CD4-positive, alpha-beta memory T cell (primary cell): Measurements from ENCODE around the gene BCL2L12. TPM values are rescaled to one million over a fixed set of nuclear protein-coding genes. Genes with fewer than 3 reads are reported as not detected.

Experiments
- CTCF ChIA-PET: fragments of 350-600 bp; sonication (Branson Sonifier 250); formaldehyde crosslinking; loops from one replicate; lab custom pipeline; 2021; ENCODE audit warnings: inconsistent platforms; ENCODE audit not compliant: partially characterized antibody; lab: Charles Lee
- POLR2A ChIA-PET: fragments of 350-600 bp; sonication (Branson Sonifier 250); formaldehyde crosslinking; loops from one replicate; lab custom pipeline; 2021; ENCODE audit not compliant: partially characterized antibody; lab: Charles Lee
- DNase-seq, 5 donors: peaks; one replicate each; pipeline versions ENCODE4 v3.0.0 to v3.0.0-alpha.2; 2020 to 2022; ENCODE audit warnings: mixed read lengths in 1 of 5
- H3K27ac ChIP-seq: one replicate; pipeline ENCODE4 v1.7.0; 2013; ENCODE audit warnings: low read depth, low read length
- H3K27me3 ChIP-seq: 2 replicates; pipeline ENCODE4 v1.7.0; 2013; ENCODE audit warnings: mild to moderate bottlenecking, low read length, moderate library complexity; ENCODE audit not compliant: insufficient read depth
- H3K36me3 ChIP-seq: 2 replicates; pipeline ENCODE4 v1.7.0; 2013; ENCODE audit warnings: mild to moderate bottlenecking, low read length, moderate library complexity; ENCODE audit not compliant: insufficient read depth
- H3K4me1 ChIP-seq: 2 replicates; pipeline ENCODE4 v1.7.0; 2013; ENCODE audit warnings: mild to moderate bottlenecking, low read length, moderate library complexity; ENCODE audit not compliant: insufficient read depth
- H3K4me3 ChIP-seq, 2 donors: one replicate each; pipeline ENCODE4 v1.7.0; 2013; ENCODE audit warnings: low read length in 2 of 2, mild to moderate bottlenecking in 1 of 2
- H3K9me3 ChIP-seq, 2 donors: one replicate each; pipeline ENCODE4 v1.7.0; 2013; ENCODE audit warnings: low read length in 2 of 2, control low read depth in 1 of 2; ENCODE audit not compliant: control insufficient read depth in 1 of 2
- H3K27ac Mint-ChIP-seq, 7 donors: one replicate each; pipeline ENCODE4 v1.8.0; 2020 to 2021; ENCODE audit warnings: mixed read lengths in 7 of 7, mild to moderate bottlenecking in 6 of 7, inconsistent platforms in 3 of 7, moderate library complexity in 3 of 7
- H3K27me3 Mint-ChIP-seq, 2 donors: one replicate each; pipeline ENCODE4 v1.8.0; 2020 to 2021; ENCODE audit warnings: mixed read lengths in 2 of 2
- H3K36me3 Mint-ChIP-seq, 2 donors: one replicate each; pipeline ENCODE4 v1.8.0; 2020 to 2021; ENCODE audit warnings: mixed read lengths in 2 of 2, inconsistent platforms in 1 of 2, mild to moderate bottlenecking in 1 of 2
- H3K4me1 Mint-ChIP-seq, 4 donors: one replicate each; pipeline ENCODE4 v1.8.0; 2020 to 2021; ENCODE audit warnings: mixed read lengths in 4 of 4, mild to moderate bottlenecking in 1 of 4
- H3K4me3 Mint-ChIP-seq, 8 donors: one replicate each; pipeline ENCODE4 v1.8.0; 2020 to 2021; ENCODE audit warnings: mixed read lengths in 8 of 8, mild to moderate bottlenecking in 7 of 8, moderate library complexity in 6 of 8, inconsistent platforms in 3 of 8
- H3K9me3 Mint-ChIP-seq, 8 donors: one replicate each; pipeline ENCODE4 v1.8.0; 2020 to 2021; ENCODE audit warnings: mixed read lengths in 8 of 8, mild to moderate bottlenecking in 5 of 8, inconsistent platforms in 3 of 8, moderate library complexity in 1 of 8
- intact Hi-C: fragments of 100-400 bp; cut with micrococcal nuclease; formaldehyde crosslinking; loops from one replicate; pipeline ENCODE4 v1.15.1; 2023
- polyA plus RNA-seq, 2 donors: library from polyadenylated mRNA; unstranded; fragments of 300-500 nt; fragmentation: Illumina TruSeq; gene quantifications; one replicate each; pipeline ENCODE4 v1.2.3, GENCODE V29; 2021
- total RNA-seq, 2 experiments: library from RNA; stranded (reverse); gene quantifications; one replicate each; pipeline ENCODE4 v1.2.3, GENCODE V29; 2021

Gene BCL2L12
- total and polyA plus RNA-seq, 4 experiments from 2014 or later: 16.3 to 22.1 (median 19.5) TPM

DNA sequence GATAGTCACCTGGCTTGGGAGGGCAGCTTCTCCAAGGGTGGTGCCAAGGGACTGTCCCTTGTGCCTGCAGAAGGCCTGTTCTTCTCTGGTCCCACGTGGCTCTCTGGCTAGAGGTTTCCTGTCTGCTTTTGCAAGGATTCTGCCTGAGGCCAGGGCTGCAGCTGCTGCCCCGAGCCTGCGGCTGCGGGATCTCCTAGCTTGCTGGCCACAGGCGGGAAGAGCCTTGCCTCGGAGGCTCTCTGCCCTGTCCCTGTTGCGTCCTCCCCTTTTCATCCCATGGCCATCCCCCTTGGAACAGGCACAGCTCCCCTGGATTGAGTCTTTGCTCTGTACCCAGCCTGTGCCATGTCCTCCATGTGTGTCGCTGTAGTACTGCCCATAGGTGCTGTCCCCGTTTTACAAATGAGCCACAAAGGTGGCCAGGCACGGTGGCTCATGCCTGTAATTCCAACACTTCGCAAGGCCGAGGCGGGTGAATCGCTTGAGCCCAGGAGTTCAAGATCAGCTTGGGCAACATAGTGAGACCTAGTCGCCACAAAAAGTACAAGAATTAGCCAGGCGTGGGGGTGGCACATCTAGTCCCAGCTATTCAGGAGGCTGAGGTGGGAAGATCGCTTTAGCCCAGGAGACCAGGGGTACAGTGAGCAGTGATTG is 9.2 kb upstream of the BCL2L12 start:
- Mint-ChIP-seq H3K4me1 (peaks cover 2 to 21% (median 9%) of the 10 kb centered on the region in 4 donors), H3K27me3 (no peaks in the 10 kb centered on the region), H3K36me3 (peaks cover 16 to 54% of the 10 kb centered on the region in 2 donors), H3K9me3 (no peaks in the 10 kb centered on the region), H3K27ac (peak overlapping the region in 4 of 7 donors; percentile 18 to 81 (median 44)), H3K4me3 (no peak overlapping the region)
- CTCF ChIA-PET: interaction anchor here (2.8 kb wide), 1 partner anchor 16 kb away, joined by 7 read pairs; no protein-coding TSS in a partner anchor
- POLR2A ChIA-PET: interaction anchor here (1.5 to 5.5 kb wide), 4 partner anchors 8 to 16 kb away, joined by 4 to 30 read pairs (median 9); partner anchors contain the start of genes BCL2L12, IRF3, RRAS and SCAF1
- peaks cover 6% of the 10 kb centered on the region for H3K4me1 ChIP-seq
- no peak overlapping the region for H3K27ac ChIP-seq
- no peaks in the 10 kb centered on the region for H3K9me3 ChIP-seq
- H3K4me3 ChIP-seq: no peak overlapping the region
- H3K36me3 ChIP-seq: peaks cover 74% of the 10 kb centered on the region
- intact Hi-C loops: no loop called here
- DNase-seq: peak in 1 of 5 donors; percentile 24
- no peaks in the 10 kb centered on the region for H3K27me3 ChIP-seq

DNA sequence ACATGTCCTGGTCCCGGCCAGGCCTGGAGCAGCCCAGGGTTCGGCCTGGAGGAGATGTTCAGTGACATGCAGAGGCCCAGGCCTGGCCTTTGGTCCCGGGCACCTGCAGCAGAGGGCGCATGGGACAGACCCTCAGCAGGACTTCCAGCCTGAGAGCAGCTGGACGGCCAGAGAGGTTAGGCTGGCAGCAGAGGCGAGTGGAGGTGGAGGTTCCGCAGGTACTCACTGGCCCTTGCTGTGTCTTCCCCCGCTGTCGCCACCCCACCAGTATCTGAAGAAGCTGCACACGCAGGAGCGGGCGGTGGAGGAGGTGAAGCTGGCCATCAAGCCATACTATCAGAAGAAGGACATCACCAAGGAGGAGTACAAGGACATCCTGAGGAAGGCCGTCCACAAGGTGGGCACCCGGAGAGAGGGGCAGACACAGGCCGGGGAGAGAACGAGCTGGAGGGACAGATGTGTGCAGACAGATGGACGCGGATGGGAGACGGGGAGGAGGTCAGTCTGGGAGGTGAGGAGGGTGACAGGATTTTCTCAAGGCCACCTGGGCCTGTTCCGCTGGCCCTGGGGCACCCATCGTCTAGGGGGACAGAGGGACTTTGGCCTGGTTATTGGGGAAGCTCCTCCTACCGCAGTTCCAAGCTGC is 8.1 kb upstream of the BCL2L12 start:
- Mint-ChIP-seq H3K27me3 (no peaks in the 10 kb centered on the region), H3K4me3 (no peak overlapping the region), H3K9me3 (no peaks in the 10 kb centered on the region), H3K36me3 (peaks cover 16 to 58% of the 10 kb centered on the region in 2 donors), H3K27ac (peak overlapping the region in 4 of 7 donors; percentile 23 to 78 (median 72)), H3K4me1 (peaks cover 3 to 30% (median 10%) of the 10 kb centered on the region in 4 donors)
- CTCF ChIA-PET: no interaction called here
- intact Hi-C loops: no loop called here
- H3K27me3 ChIP-seq: no peaks in the 10 kb centered on the region
- no peak overlapping the region for H3K27ac ChIP-seq
- H3K4me1 ChIP-seq: peaks cover 14% of the 10 kb centered on the region
- no peak overlapping the region for H3K4me3 ChIP-seq
- H3K36me3 ChIP-seq: peaks cover 82% of the 10 kb centered on the region
- POLR2A ChIA-PET: interaction anchor here (2.1 to 5.5 kb wide), 3 partner anchors 7 to 18 kb away, joined by 8 to 30 read pairs (median 10); partner anchors contain the start of genes BCL2L12, IRF3, RRAS and SCAF1
- peak in 1 of 5 donors; percentile 33 for DNase-seq
- H3K9me3 ChIP-seq: no peaks in the 10 kb centered on the region

DNA sequence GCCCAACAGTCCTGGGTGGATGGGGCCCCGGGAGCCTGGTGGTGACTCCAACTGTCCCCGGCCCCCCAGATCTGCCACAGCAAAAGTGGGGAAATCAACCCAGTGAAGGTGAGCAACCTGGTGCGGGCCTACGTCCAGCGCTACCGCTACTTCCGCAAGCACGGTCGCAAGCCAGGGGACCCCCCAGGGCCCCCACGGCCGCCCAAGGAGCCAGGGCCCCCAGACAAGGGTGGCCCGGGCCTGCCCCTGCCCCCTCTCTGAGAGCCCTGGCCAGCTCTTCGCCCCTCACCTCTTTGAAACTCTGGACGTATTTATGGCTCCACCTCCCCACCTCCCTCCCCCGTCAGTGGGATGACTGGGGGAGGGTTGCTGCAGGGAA is 7.6 kb upstream of the BCL2L12 start:
- H3K27me3 Mint-ChIP-seq: no peaks in the 10 kb centered on the region
- peaks cover 87% of the 10 kb centered on the region for H3K36me3 ChIP-seq
- POLR2A ChIA-PET: interaction anchor here (1.1 to 11.0 kb wide), 4 partner anchors 10 to 19 kb away, joined by 4 to 125 read pairs (median 9); partner anchors contain the start of genes PRMT1, RRAS and SCAF1
- H3K4me3 Mint-ChIP-seq: no peak overlapping the region
- H3K27me3 ChIP-seq: no peaks in the 10 kb centered on the region
- CTCF ChIA-PET: no interaction called here
- no peaks in the 10 kb centered on the region for H3K9me3 ChIP-seq
- intact Hi-C loops: no loop called here
- peaks cover 16 to 55% of the 10 kb centered on the region in 2 donors for H3K36me3 Mint-ChIP-seq
- H3K4me1 ChIP-seq: peaks cover 19% of the 10 kb centered on the region
- H3K27ac Mint-ChIP-seq: no peak overlapping the region
- H3K9me3 Mint-ChIP-seq: no peaks in the 10 kb centered on the region
- no peak for DNase-seq
- no peak overlapping the region for H3K27ac ChIP-seq
- no peak overlapping the region for H3K4me3 ChIP-seq
- peaks cover 8 to 35% (median 14%) of the 10 kb centered on the region in 4 donors for H3K4me1 Mint-ChIP-seq

DNA sequence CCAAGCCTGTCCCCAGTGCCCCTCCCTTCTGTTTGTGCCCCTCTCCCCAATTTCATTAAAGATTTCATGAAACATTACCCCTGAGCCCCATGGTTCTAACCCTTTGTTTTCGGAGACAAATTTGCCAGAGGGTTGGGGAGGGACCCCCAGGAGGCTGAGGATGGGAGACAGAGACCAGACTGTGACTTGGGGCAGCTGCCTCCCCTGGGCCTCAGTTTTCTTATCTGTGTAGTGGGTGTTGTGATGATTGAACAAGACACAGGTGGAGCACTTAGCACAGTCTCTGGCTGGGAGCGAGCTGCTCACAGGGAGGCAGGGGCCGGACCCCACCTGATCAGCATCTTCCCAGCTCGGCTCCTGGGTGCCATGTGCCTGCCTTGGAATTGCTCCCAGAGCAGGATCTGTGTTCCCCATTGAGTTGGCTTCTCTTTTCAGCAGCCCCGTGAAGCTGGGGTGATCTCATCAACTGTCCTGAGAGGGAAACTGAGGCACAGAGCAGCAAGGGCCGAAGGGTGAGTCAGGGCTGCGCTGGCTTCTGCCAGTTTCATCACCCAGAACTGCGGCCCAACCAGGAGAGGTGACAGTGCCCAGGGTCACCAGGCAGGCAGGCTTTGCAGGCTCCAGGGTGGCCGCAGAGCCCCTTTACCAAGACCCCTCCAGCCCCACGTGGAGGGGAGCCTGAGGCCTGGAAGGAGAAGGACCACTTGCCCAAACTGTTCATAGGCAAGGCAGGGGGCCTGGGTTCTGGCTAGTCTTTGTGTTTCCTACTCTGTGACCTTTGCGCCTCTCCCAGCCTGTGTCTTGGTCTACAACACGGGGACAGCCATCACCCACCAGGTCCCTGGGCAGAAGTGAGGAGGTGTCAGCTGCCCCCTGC is 6.9 kb upstream of the BCL2L12 start:
- no peaks in the 10 kb centered on the region for H3K9me3 ChIP-seq
- peak overlapping the region in 6 of 7 donors; percentile 17 to 77 (median 56) for H3K27ac Mint-ChIP-seq
- no peaks in the 10 kb centered on the region for H3K27me3 Mint-ChIP-seq
- peaks cover 26% of the 10 kb centered on the region for H3K4me1 ChIP-seq
- no peak overlapping the region for H3K4me3 ChIP-seq
- H3K9me3 Mint-ChIP-seq: no peaks in the 10 kb centered on the region
- H3K27ac ChIP-seq: no peak overlapping the region
- peaks cover 83% of the 10 kb centered on the region for H3K36me3 ChIP-seq
- CTCF ChIA-PET: interaction anchor here (0.7 kb wide), 1 partner anchor 13 kb away, joined by 3 read pairs; no protein-coding TSS in a partner anchor
- intact Hi-C loops: no loop called here
- H3K4me3 Mint-ChIP-seq: no peak overlapping the region
- POLR2A ChIA-PET: interaction anchor here (0.5 to 11.0 kb wide), 8 partner anchors 10 to 78 kb away, joined by 3 to 125 read pairs (median 4); partner anchors contain the start of genes NOSIP, PRMT1, PRRG2 and RRAS
- H3K4me1 Mint-ChIP-seq: peaks cover 8 to 42% (median 20%) of the 10 kb centered on the region in 4 donors
- H3K27me3 ChIP-seq: no peaks in the 10 kb centered on the region
- DNase-seq: peak in 1 of 5 donors; percentile 16
- H3K36me3 Mint-ChIP-seq: peaks cover 14 to 57% of the 10 kb centered on the region in 2 donors

DNA sequence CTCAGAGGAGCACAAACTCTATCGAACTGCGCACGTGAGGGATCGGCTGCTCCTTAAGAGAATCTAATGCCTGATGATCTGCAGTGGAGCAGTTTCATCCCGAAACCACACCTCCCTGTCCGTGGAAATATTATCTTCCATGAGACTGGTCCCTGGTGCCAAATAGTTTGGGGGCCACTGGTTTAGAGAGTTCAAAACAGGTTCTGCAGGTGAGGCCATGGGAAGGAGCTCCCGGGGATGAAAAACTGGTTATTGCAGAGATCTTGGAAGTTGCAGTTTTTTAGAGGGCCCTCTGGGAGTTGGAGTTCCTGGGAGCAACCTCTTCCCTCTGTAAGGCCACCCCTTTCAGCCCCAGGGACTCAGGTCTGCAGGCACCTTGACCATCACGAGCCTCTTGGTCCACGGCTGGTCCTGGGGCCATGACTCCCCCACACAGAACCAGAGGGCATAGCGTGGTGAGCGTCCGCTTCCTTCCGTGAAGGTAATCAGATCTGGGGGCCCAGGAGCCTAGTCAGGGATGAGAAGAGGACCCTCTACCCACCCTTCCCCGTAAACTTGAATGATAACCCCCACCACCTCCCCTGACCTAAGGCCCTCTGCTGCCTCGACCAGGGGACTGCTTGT is 5.3 kb upstream of the BCL2L12 start:
- DNase-seq: no peak
- Mint-ChIP-seq H3K27ac (peak overlapping the region in 4 of 7 donors; percentile 46 to 88 (median 63)), H3K36me3 (peaks cover 7 to 64% of the 10 kb centered on the region in 2 donors), H3K4me1 (peaks cover 10 to 48% (median 29%) of the 10 kb centered on the region in 4 donors), H3K27me3 (no peaks in the 10 kb centered on the region), H3K9me3 (no peaks in the 10 kb centered on the region), H3K4me3 (no peak overlapping the region)
- Histone ChIP-seq H3K4me3 (no peak overlapping the region), H3K36me3 (peaks cover 68% of the 10 kb centered on the region), H3K9me3 (no peaks in the 10 kb centered on the region), H3K27ac (no peak overlapping the region), H3K4me1 (peaks cover 28% of the 10 kb centered on the region), H3K27me3 (no peaks in the 10 kb centered on the region)
- POLR2A ChIA-PET: interaction anchor here (0.7 to 11.0 kb wide), 6 partner anchors 16 to 80 kb away, joined by 3 to 146 read pairs (median 4); partner anchors contain the start of genes NOSIP, PRMT1, PRRG2 and RRAS
- CTCF ChIA-PET: interaction anchor here (0.6 kb wide), 1 partner anchor 14 kb away, joined by 3 read pairs; no protein-coding TSS in a partner anchor
- intact Hi-C loops: no loop called here

DNA sequence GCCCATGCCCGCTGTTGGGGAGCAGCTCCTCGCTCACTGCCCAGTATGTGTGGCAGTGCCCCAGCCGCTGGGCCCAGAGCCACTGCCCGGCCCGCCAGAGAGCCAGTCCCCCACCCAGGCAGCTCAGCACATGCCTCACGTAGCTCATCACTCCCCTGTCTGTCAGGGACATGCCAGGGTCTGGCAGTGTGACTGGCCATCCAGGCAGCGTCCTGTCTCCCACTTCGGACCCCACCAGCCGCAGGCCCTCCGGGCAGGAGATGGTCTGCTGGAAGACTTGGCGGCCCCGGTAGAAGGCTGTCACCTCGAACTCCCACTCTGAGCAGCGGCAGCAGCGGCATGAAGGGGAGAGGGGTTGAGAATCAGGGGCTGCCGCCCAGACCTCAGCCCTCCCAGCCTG is 3.7 kb upstream of the BCL2L12 start:
- peaks cover 0 to 4% (median 0%) of the 10 kb centered on the region in 8 donors for H3K9me3 Mint-ChIP-seq
- H3K27ac Mint-ChIP-seq: peak overlapping the region in 3 of 7 donors; percentile 51 to 95 (median 53)
- H3K4me3 Mint-ChIP-seq: peak overlapping the region in 2 of 8 donors; percentile 25 to 28
- no peaks in the 10 kb centered on the region for H3K27me3 ChIP-seq
- peak overlapping the region; percentile 93 for H3K27ac ChIP-seq
- H3K4me3 ChIP-seq: no peak overlapping the region
- no peaks in the 10 kb centered on the region for H3K9me3 ChIP-seq
- peaks cover 37% of the 10 kb centered on the region for H3K4me1 ChIP-seq
- H3K36me3 ChIP-seq: peaks cover 53% of the 10 kb centered on the region
- H3K4me1 Mint-ChIP-seq: peaks cover 18 to 64% (median 38%) of the 10 kb centered on the region in 4 donors
- intact Hi-C loops: no loop called here
- DNase-seq: no peak
- peaks cover 7 to 55% of the 10 kb centered on the region in 2 donors for H3K36me3 Mint-ChIP-seq
- H3K27me3 Mint-ChIP-seq: no peaks in the 10 kb centered on the region
- ChIA-PET CTCF (no interaction called here), POLR2A (interaction anchor here (0.7 to 11.0 kb wide), 4 partner anchors 11 to 327 kb away, joined by 3 to 146 read pairs (median 64); partner anchors contain the start of genes CD37, PRMT1, RRAS and SCAF1)
